K562 (cell line): ENCODE measurements around the gene POFUT2. TPM values are rescaled to one million over a fixed set of nuclear protein-coding genes. Genes with fewer than 3 reads are reported as not detected.
A peak's percentile ranks its signal among the peaks of the same experiment; 100 is the strongest.

Source experiments
- HNRNPLL ChIP-seq: fragments of 200-400 bp; formaldehyde crosslinking; IDR thresholded peaks from 2 replicates; pipeline ENCODE4 v1.6.1; 2017; ENCODE audit warnings: low read length, low read depth, mild to moderate bottlenecking; ENCODE audit not compliant: poor library complexity, severe bottlenecking
- KAT7 ChIP-seq: sonication (generic); formaldehyde crosslinking; IDR thresholded peaks from 2 replicates; pipeline ENCODE4 v1.8.0; 2022; ENCODE audit warnings: missing genetic modification reagents, mild to moderate bottlenecking, borderline replicate concordance
- MAFG ChIP-seq: fragments of 450-650 bp; conservative IDR thresholded peaks from 2 replicates; pipeline ENCODE4 v1.6.1; 2016; ENCODE audit warnings: missing genetic modification characterization, missing compliant biosample characterization
- MAFK ChIP-seq: IDR thresholded peaks from 2 replicates; pipeline ENCODE4 v1.6.1; 2011; ENCODE audit warnings: low read length, improper control_type of control experiment
- NRF1 ChIP-seq, 2 experiments: fragments of 450-650 bp; IDR thresholded peaks in 1 of 2; conservative IDR thresholded peaks in 1 of 2; 2 replicates each; pipeline ENCODE4 v1.6.1; 2014; ENCODE audit warnings: mild to moderate bottlenecking in 2 of 2
- RBBP5 ChIP-seq: fragments of 200-600 bp; sonication (generic); IDR thresholded peaks from 2 replicates; pipeline ENCODE4 v1.6.1; 2012; ENCODE audit warnings: borderline replicate concordance, mild to moderate bottlenecking, low read length, control low read depth, inconsistent platforms; ENCODE audit not compliant: insufficient read depth, poor library complexity, severe bottlenecking
- SMAD4 ChIP-seq: fragments of 250-450 bp; sonication (Bioruptor Pico); conservative IDR thresholded peaks from 2 replicates; pipeline ENCODE4 v1.8.0; 2021; ENCODE audit warnings: inconsistent platforms, mild to moderate bottlenecking, moderate library complexity
- SMARCA4 ChIP-seq: fragments of 450-650 bp; IDR thresholded peaks from 2 replicates; pipeline ENCODE4 v1.6.1; 2016
- ZFX ChIP-seq: sonication (generic); formaldehyde crosslinking; IDR thresholded peaks from 2 replicates; pipeline ENCODE4 v1.8.0; 2022; ENCODE audit warnings: mild to moderate bottlenecking, missing genetic modification reagents, moderate library complexity
- ZSCAN29 ChIP-seq: fragments of 450-650 bp; IDR thresholded peaks from 2 replicates; pipeline ENCODE4 v1.6.1; 2017
- polyA plus RNA-seq, 8 experiments: library from polyadenylated mRNA; depleted of rRNA in 4 of 8; stranded (reverse) in 5 of 8; unstranded in 3 of 8; fragments of >200 nt; fragmentation: Nextera tagmentation in 2 of 8; fragmentation: Illumina TruSeq in 1 of 8; extraction: Ambion mirVana in 2 of 8; extraction: Trizol in 1 of 8; gene quantifications; 2 replicates each; pipeline versions ENCODE4 v1.2.1 to v1.2.3, GENCODE V29; 2011 to 2014; ENCODE audit warnings: inconsistent platforms in 1 of 8, missing spikeins in 1 of 8
- total RNA-seq, 7 experiments: library from RNA; depleted of rRNA in 6 of 7; stranded (reverse); fragments of >200 nt in 6 of 7; fragmentation: Illumina TruSeq in 2 of 7; extraction: Trizol in 2 of 7; gene quantifications; 2 replicates each; pipeline versions ENCODE4 v1.2.1 to v1.2.3, GENCODE V29; 2011 to 2021; ENCODE audit warnings: low replicate concordance in 1 of 7
- TF ChIP-seq, protein P1 (sequence below), 2 experiments: fragments of 450-650 bp in 1 of 2; IDR thresholded peaks; 2 replicates each; pipeline ENCODE4 v1.6.1; 2011 to 2017; ENCODE audit warnings: low read depth in 2 of 2, antibody characterized with exemption in 1 of 2, borderline replicate concordance in 1 of 2, low read length in 1 of 2, mild to moderate bottlenecking in 1 of 2, mixed read lengths in 1 of 2; ENCODE audit not compliant: control insufficient read depth in 1 of 2
- TF ChIP-seq, protein P2 (sequence below): fragments of 450-650 bp; IDR thresholded peaks from 2 replicates; pipeline ENCODE4 v1.6.1; 2014; ENCODE audit warnings: low read depth, mild to moderate bottlenecking, moderate library complexity, borderline replicate concordance

Gene POFUT2
- total and polyA plus RNA-seq, 9 of the 15 experiments (the other 6 are each of a cell fraction or from before 2014, with no cell fraction given) = 1.1 to 24.2 (median 11.0) TPM

DNA sequence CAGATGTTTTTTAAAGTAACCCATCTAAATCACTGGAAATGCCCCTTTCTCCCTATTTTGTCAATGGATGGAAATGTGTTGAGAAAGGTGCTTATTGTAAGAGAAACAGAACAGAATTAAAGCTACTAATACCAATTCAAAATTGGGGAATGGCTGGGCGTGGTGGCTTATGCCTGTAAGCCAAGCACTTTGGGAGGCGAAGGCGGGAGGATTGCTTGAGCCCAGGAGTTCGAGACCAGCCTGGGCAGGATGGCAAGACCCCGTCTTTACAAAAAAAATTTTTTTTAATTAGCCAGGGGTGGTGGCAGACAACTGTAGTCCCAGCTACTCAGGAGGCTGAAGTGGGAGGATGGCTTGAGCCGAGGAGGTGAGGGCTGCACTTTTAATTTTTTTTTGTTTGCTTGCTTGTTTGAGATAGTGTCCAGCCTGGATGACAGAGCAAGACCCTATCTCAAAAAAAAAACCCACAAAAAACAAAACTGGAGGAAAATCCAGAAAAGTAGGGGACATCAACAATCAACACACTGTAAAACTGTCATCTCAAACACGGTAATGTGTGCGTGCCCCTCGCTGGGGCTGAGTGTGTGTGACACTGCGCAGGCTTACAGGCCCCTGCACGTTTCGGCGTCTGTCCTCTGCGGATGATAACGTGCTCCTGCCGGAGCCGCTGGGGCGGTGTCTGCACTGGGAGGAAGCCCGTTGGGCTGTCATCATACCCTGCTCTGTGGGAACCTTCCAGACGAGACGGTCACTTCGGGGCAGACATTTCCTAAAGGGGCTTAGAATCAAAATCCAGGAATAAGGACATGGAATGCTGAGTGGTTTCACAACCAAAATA lies 11.6 kb upstream of the POFUT2 start (continued):
- TF ChIP-seq, protein P1, sequence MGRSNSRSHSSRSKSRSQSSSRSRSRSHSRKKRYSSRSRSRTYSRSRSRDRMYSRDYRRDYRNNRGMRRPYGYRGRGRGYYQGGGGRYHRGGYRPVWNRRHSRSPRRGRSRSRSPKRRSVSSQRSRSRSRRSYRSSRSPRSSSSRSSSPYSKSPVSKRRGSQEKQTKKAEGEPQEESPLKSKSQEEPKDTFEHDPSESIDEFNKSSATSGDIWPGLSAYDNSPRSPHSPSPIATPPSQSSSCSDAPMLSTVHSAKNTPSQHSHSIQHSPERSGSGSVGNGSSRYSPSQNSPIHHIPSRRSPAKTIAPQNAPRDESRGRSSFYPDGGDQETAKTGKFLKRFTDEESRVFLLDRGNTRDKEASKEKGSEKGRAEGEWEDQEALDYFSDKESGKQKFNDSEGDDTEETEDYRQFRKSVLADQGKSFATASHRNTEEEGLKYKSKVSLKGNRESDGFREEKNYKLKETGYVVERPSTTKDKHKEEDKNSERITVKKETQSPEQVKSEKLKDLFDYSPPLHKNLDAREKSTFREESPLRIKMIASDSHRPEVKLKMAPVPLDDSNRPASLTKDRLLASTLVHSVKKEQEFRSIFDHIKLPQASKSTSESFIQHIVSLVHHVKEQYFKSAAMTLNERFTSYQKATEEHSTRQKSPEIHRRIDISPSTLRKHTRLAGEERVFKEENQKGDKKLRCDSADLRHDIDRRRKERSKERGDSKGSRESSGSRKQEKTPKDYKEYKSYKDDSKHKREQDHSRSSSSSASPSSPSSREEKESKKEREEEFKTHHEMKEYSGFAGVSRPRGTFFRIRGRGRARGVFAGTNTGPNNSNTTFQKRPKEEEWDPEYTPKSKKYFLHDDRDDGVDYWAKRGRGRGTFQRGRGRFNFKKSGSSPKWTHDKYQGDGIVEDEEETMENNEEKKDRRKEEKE (IDR thresholded peaks at IDR 0.05; ENCODE audit: borderline replicate concordance in 1 of 2, control insufficient read depth in 1 of 2, low read depth in 2 of 2, low read length in 1 of 2) = no peak
- TF ChIP-seq HNRNPLL (peak; percentile 45), SMARCA4 (peak; percentile 65; the same call in 1 of the 2 replicates), NRF1 (conservative IDR thresholded peaks at IDR 0.05 in 1 of 2, IDR thresholded peaks at IDR 0.05 in 1 of 2) (peak; percentile 89 to 91), MAFK (0 out of 2 replicates have a peak, but pooled peaks have one; percentile 5), KAT7 (CRISPR knock-in tag) (0 out of 2 replicates have a peak, but pooled peaks have one; percentile 45), ZSCAN29 (no peak), MAFG (tag) (peak; percentile 48; the same call in 1 of the 2 replicates), SMAD4 (CRISPR knock-in tag) (peak; percentile 87), RBBP5 (peak; percentile 47), ZFX (CRISPR knock-in tag) (peak; percentile 43; the same call in 1 of the 2 replicates)
- TF ChIP-seq, protein P2, sequence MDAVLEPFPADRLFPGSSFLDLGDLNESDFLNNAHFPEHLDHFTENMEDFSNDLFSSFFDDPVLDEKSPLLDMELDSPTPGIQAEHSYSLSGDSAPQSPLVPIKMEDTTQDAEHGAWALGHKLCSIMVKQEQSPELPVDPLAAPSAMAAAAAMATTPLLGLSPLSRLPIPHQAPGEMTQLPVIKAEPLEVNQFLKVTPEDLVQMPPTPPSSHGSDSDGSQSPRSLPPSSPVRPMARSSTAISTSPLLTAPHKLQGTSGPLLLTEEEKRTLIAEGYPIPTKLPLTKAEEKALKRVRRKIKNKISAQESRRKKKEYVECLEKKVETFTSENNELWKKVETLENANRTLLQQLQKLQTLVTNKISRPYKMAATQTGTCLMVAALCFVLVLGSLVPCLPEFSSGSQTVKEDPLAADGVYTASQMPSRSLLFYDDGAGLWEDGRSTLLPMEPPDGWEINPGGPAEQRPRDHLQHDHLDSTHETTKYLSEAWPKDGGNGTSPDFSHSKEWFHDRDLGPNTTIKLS = 0 out of 2 replicates have a peak, but pooled peaks have one; percentile 24
